HG03521 (cell line): ENCODE data around the gene PYY.
"Not testable (repeated sequence)": the region's sequence is repeated elsewhere in the genome, so short reads cannot be mapped to it uniquely, and the experiment has no call there.

Experiments
- ATAC-seq: cut with Tn5 transposase; IDR thresholded peaks from one replicate; pipeline ENCODE4 v1.9.1; 2021; ENCODE audit warnings: mild to moderate bottlenecking, moderate library complexity; ENCODE audit not compliant: unreplicated experiment

PYY gene

GRCh38 chr17:43979011-43979410 is 25.3 kb upstream of the PYY start:
- no peak for ATAC-seq

GRCh38 chr17:43978078-43978477 is 24.3 kb upstream of the PYY start:
- ATAC-seq = no peak

GRCh38 chr17:43976963-43977837 is 23.5 kb upstream of the PYY start:
- no peak for ATAC-seq

GRCh38 chr17:43975898-43976297 is 22.2 kb upstream of the PYY start:
- ATAC-seq = no peak

GRCh38 chr17:43974382-43975266 is 20.9 kb upstream of the PYY start:
- no peak for ATAC-seq

GRCh38 chr17:43972444-43973212 is 18.9 kb upstream of the PYY start:
- not testable (repeated sequence) for ATAC-seq

- ATAC-seq = not testable (repeated sequence)
These were observed 17.7 kb upstream of the PYY start for GRCh38 chr17:43971436-43971835.

GRCh38 chr17:43970366-43970765 is 16.6 kb upstream of the PYY start:
- ATAC-seq = no peak

- ATAC-seq = no peak
These were observed 13.6 kb upstream of the PYY start for GRCh38 chr17:43967251-43967875.

- no peak for ATAC-seq
These were observed 12.5 kb upstream of the PYY start for GRCh38 chr17:43966276-43966675.

- ATAC-seq = no peak
These were observed 8.7 kb upstream of the PYY start for GRCh38 chr17:43962479-43962878.

GRCh38 chr17:43961954-43962353 is 8.2 kb upstream of the PYY start:
- ATAC-seq = no peak

GRCh38 chr17:43961292-43961691 is 7.6 kb upstream of the PYY start:
- ATAC-seq = not testable (repeated sequence)

GRCh38 chr17:43958748-43959352 is 5.1 kb upstream of the PYY start:
- ATAC-seq = no peak

- ATAC-seq = no peak
These were observed 2.5 kb upstream of the PYY start for GRCh38 chr17:43956222-43956621.

GRCh38 chr17:43952724-43953666 is 745 bp downstream of the PYY start:
- no peak for ATAC-seq

GRCh38 chr17:43952351-43952723 is 1.4 kb downstream of the PYY start:
- no peak for ATAC-seq

GRCh38 chr17:43951750-43952149 is 2.0 kb downstream of the PYY start:
- ATAC-seq = no peak

GRCh38 chr17:43950554-43950953 is 3.2 kb downstream of the PYY start:
- ATAC-seq = no peak
